HG02884 (cell line): ENCODE measurements around the gene CDK5RAP3.
"Not testable (repeated sequence)": the region's sequence is repeated elsewhere in the genome, so short reads cannot be mapped to it uniquely, and the experiment has no call there.

ENCODE experiments used
- ATAC-seq: cut with Tn5 transposase; IDR thresholded peaks from one replicate; pipeline ENCODE4 v1.9.1; 2021; ENCODE audit warnings: mild to moderate bottlenecking, moderate library complexity; ENCODE audit not compliant: unreplicated experiment

CDK5RAP3 gene

DNA sequence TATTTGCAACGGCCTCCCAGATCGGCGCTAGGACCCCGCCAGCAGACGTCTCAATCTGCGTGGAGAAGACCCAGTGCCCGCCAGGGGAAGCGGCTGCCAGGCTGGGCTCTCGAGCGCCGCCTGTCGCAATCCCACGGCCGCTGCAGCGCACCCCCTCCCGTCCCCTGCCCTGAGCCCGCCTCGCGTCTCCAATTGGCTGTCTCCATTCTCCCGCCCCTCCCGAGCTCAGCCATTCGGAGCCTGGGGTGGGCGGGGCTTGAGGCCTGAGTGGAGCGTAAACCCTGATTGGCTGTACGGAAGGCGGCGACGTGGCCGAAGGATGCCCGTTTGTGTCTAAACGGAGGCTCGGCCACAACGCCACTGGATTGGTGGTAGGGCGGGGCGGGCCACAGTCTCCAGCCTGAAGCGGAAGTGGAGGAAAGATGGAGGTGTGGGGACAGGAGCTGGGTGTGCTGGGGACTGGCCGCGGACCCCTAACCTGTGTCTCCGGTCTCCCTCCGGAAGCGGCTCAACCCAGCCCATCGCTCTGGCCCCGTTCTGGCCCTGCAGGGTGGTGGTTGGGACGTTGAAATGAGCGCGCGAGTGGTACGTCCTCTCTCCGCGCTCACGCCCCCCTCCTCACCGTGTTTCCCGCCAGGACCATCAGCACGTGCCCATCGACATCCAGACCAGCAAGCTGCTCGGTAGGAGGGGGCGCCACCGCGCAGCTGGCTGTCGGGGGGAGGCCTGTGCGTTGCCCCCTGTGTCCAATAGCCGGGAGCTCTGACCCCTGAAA lies at the start of gene CDK5RAP3:
CDK5RAP3 (plus strand) TSS at position 389 of the 775 bp plus-strand sequence; CDS start at position 423, 34 bp downstream.
- ATAC-seq: peak; percentile 90

DNA sequence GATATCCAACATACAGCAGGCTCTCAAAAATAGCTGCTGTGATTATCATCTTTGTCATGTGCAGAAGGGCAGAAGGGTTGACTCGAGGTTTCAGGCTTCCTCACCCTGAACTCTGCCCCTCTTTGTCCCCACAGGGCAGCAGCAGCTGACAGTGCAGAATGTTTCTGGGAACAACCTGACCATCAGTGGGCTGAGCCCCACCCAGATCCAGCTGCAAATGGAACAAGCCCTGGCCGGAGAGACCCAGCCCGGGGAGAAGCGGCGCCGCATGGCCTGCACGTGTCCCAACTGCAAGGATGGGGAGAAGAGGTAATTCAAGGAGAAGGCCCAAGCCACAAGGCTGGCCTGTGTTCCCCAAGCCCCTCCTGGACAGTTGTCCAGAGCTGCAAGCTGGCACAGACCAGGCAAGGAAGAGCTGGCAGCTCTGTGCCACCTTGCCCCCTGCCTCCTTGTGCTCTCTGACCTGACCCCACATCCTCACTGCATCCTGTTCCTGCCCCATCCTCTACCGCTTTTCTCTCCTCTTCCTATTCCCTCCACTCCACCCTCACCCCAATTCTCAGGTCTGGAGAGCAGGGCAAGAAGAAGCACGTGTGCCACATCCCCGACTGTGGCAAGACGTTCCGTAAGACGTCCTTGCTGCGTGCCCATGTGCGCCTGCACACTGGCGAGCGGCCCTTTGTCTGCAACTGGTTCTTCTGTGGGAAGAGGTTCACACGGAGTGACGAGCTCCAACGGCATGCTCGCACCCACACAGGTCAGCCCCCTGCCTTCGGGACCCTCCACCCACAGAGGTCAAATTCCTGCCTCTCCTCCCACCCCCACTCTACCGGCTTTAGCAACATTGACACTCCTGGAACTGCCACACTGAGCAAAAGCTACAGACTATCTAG lies 45.9 kb upstream of the CDK5RAP3 start:
- ATAC-seq: no peak

DNA sequence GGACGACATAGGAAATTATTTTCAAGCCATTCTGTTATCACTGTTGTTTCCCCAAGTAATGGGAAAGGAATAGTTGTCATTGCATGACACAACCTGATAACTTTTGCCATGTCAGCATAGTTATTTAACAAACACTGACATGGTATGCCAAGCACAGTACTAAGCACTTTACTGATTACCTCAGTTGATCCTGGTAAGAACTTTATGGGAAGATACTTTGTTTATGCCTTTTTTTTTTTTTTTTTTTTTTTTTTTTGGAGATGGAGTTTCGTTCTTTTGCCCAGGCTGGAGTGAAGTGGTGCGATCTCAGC lies 45.3 kb upstream of the CDK5RAP3 start:
- no peak for ATAC-seq

DNA sequence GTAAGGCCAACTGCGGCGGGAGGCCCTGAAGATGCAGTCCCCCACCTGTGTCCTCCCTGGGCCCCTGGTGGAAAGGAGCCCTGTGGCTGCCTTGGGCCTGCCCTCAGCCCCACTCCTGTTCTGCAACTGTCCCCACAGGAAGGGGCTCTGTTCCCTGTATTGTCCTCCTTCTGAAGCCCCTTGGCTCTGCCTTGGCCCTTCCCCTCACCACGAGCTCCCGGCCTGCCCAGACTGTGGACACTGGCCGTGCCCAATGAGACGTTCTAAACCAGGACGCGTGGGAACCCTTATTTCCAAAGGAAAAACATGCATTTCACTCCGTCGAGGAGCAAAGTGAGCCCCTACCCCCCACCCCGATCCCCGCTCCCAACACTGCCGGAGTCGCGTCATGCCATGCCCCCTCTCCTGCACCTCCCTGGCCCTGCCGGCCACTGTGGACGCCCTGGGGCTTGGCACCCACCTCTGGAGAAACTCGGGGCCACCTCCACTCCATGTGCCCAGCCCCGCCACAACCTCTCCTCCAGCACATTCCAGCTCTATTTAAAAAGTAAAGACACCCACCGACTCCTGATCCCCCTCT lies 43.0 kb upstream of the CDK5RAP3 start:
- ATAC-seq: no peak

- no peak for ATAC-seq
These were observed 42.5 kb upstream of the CDK5RAP3 start for GRCh38 chr17:47928415-47928814.

DNA sequence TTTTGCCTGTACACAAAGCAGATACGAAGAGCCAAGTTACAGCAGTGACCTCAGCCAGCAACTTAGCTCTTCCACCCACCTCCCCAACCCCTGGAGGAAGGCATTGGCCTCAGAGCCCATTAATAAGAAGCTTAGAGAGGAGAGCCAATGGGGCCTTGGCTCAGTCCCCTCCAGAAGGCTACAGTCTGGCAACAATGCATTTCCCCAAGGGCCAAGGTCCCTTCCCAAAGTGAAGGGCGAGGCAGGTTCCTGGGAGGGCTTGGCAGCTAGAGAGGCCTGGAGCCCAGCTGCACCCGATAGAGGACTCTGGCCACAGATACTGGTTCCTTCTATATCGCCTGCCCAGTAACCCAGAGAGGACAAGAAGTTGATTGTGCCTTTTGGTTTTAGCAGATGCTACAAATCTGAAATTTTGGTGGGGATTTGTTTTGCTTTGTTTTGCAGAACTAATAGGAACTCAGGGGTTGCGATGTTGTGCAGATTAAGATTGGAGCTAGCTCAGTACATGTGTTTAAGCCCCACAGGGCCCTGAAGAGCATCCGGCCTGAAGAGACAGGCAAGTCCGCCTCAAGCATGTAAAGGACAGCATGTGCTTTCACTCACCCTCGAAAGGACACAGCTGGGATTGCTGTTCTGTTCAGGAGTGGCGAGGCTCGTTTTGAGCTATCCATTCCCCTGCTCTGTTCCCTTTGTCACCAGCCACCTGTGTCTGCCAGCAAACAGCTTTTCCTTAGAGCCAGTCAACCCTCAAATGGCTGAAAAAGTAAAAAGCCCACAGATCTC lies 41.5 kb upstream of the CDK5RAP3 start:
- ATAC-seq: no peak

DNA sequence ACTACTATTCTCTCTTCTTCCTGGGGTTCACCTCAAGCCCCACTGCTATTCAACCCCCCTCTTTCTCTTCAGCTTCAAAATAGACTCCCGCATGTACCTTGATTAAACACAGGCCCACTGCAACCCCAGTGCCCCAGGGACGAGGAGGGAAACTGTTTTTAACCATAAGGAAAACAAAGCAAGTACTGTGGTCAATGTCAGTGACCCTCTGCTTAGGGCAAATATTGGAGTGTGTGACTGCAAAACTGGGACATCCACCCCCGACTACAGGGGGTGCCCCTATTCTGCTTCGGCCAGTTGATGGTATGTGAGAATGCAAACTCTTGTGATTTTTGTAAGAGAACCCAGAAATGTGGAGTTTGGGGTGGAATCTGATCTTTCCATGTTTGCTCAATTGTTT lies 39.1 kb upstream of the CDK5RAP3 start:
- ATAC-seq: no peak

DNA sequence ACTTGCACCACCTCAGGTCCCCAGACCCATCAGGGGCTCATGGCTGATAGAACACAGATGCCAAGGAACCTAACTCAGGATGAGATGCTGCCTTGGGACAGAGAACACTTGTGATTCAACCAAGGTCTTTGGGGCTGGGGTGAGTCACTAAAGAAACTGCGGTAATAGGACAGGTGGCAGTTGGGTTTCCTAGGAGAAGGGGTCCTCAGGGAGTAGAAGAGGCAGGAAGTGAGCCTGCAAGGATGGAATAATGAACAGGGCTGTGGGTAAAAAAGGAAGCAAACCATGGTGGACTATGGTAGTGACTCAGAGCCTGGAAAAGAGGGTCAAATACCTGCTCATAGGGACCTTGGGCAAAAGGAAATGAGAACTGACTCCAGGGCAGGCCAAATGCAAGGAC lies 36.1 kb upstream of the CDK5RAP3 start:
- ATAC-seq: no peak

- ATAC-seq: not testable (repeated sequence)
These were observed 35.4 kb upstream of the CDK5RAP3 start for GRCh38 chr17:47935468-47935867.

DNA sequence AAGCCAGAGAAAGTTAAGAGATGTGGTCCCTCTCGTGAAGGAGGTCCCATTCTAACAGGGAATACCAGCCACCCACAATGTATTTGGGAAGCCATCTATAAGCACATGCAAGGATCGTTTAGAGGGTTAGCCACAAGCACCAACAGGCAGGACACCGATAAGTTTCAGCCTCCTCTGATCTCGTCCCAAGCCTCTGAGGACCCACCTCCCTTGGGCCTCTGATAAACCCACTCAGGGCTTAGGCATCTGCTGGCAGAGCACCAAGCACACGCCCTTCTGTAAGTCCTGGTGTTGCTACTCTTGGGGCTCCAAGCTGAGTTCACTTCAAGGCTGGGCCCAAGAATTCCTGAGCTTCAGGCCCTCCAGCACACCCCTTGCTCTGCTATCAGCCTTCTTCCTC lies 35.0 kb upstream of the CDK5RAP3 start:
- ATAC-seq: no peak

DNA sequence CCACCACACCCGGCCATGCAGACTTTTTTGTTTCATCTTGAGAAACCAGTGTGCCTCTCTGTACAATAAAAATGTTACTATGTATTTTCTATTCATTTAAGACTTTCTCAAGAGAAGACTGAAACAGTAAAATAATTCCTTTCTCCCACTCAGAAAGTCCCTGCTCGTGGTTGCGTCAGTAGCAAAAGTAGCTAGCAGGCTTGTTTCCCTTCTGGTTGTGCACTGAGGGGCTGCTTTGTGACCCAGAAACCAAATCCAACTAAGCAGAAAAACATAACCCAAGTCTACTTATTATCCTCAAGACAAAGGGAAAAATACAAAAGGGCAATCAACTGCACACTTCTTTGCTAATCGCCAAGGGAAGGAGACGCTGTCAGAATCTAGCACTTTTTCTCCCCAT lies 33.0 kb upstream of the CDK5RAP3 start:
- ATAC-seq: no peak

DNA sequence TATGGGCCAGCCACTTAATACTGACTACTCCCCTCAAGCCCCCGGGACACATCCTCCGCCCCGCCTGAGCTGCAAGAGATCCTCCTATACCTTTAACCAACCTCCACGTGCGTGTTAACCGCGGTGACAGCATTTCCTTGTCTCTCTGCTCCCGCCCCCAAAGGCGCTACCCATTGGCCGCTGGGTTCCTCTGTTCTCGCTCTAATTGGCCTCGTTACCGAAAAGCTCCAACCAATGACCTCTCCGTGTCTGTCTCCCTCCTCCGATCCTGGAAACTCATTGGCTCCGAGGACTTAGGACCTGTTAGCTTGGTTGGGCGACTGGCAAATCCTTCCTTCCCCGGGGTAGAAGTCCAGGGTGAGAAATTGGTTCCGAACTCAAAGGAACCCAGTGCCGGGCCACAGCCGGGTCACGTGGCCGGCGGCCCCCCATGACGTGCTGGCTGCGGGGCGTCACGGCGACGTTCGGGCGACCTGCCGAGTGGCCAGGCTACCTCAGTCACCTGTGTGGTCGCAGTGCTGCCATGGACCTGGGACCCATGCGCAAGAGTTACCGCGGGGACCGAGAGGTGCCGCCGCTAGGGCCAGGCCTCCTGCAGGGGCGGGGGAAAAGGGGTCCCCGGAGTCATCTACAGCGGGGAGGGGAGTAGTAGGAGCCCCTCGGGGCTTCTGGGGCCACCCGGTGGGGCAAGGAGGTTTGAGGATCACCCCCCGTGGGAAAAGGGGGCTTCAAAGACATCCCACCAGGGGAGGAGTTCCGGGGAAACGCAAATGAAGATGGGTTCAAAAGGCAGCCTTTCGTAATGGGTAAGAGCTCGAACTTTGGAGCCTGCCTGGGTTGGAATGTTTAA lies 29.4 kb upstream of the CDK5RAP3 start, which contains the start of gene PNPO:
PNPO (plus strand) TSS at position 326 of the 850 bp plus-strand sequence; CDS start at position 431, 105 bp downstream.
- ATAC-seq: peak; percentile 93

- ATAC-seq: no peak
These were observed 28.8 kb upstream of the CDK5RAP3 start for GRCh38 chr17:47942096-47942510.

GRCh38 chr17:47942568-47942967 lies 28.3 kb upstream of the CDK5RAP3 start:
- ATAC-seq: no peak

DNA sequence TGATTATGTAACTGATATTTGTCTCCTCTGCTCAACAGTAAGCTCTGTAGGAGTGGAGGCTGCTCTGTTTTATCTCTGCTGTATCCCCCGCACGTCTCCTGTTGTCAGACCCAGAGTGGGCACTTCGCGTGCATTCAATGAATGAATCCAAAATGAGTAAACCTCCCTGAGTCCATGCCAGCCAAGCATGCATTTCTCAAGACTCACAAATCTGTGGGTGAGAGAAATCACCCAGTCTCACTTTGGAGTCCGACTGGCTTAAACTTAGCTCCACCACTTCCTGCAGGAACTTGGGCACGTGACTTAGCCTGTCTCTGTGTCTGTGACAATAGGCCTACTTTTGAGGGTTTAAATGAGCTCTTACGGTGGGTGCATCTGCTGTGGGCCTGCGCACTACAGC lies 25.8 kb upstream of the CDK5RAP3 start:
- no peak for ATAC-seq

GRCh38 chr17:47945529-47946508 lies 25.1 kb upstream of the CDK5RAP3 start:
- no peak for ATAC-seq

DNA sequence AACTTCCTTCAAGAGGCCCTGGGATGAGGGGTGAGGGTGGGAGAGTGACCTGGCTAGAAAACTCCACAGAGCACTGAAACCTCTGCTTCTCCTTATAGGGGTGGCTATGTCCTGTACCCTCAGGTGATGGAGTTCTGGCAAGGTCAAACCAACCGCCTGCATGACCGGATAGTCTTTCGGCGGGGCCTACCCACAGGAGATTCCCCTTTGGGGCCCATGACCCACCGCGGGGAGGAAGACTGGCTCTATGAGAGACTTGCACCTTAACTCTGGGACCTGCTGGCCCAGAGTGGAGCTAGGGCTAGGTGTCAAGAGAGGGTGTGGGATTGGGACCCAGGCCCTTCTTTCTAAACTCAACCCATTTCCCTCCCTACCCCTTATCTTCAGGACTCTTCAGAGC lies 24.4 kb upstream of the CDK5RAP3 start:
- no peak for ATAC-seq

GRCh38 chr17:47946929-47947397 lies 23.9 kb upstream of the CDK5RAP3 start:
- ATAC-seq: no peak
